Ammon's horn (tissue), 1 donor: Measurements from ENCODE around the gene DEAF1.

Experiments
- DNase-seq: peaks from one replicate; pipeline ENCODE4 v3.0.0-alpha.2; 2016; ENCODE audit warnings: low spot score

DEAF1 gene

DNA sequence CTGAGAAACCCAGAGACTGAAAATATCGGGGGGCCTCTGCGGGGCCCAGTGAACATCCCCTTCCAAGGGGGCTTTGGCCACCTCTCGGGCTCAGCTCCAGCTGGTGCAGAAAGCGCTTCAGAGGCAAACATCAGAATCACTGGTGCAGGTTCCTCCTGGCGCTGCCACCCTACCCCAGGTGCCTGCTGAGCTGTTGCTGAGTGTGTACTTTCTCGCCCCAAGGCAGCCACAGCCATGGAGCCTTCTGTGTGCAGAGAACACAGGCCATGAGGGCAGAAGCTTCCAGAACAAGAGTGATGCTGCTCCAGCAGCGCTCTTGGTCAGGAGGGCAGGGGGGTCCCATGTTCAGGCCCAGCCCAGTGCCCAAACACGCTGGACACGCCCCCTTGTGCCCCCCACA is 51.7 kb downstream of the DEAF1 start:
- no peak for DNase-seq

DNA sequence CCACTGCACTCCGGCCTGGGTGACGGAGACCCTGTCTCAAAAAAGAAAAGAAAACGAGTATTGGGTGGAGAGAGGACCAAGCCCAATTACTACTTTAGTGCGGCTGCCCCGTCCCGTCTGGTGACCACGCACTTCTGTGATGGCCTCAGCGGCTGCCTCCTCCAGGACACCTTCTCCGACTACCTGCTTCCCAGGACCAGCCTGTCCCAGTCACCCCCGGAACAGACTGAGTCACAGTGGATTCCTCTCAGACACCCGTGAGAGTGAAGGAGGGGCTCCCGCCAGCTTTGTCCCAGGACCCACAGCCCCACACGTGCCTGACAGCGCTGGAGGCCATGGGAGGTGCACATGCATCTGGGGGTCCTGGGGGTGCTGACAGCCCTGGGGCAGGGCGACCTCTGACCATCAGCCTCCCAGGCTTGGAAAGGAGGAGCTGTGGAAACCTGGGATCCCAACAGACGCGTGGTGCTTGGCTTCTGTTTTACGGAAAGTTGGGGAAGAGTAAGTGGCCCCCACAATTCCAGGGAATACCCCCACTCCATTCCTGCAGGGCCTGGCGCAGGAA is 53.1 kb downstream of the DEAF1 start:
- no peak for DNase-seq

- no peak for DNase-seq
These were observed 54.9 kb downstream of the DEAF1 start for GRCh38 chr11:640021-640706.

- no peak for DNase-seq
These were observed 55.6 kb downstream of the DEAF1 start for GRCh38 chr11:639332-639955.

DNA sequence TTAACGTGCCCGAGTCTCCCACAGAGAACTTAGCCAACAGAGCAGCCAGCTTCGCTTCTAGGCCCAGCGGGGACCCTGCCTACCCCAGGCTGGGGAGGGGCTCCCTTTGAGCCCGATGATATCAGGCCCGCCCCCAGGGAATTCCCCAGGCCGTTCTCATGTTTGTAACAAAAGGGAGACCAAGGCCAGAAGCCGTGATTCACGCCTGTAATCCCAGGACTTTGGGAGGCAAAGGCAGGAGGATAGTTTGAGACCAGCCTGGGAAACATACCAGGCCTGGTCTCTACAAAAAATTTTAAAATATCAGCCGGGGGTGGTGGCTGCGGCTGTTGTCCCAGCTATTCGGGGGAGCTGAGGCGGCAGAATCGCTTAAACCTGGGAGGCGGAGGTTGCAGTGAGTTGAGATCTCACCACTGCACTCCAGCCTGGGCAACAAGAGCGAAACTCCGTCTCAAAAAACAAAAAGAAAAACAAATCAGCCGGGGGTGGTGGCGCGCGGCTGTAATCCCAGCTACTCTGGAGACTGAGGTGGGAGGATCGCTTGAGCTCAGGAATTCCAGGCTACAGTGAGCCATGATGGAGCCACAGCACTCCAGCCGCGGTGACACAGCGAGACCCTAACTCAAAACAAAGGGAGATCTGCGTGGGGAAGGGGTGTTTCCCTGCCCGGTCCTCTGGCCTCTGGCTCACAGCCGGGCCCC is 56.2 kb downstream of the DEAF1 start:
- no peak for DNase-seq

DNA sequence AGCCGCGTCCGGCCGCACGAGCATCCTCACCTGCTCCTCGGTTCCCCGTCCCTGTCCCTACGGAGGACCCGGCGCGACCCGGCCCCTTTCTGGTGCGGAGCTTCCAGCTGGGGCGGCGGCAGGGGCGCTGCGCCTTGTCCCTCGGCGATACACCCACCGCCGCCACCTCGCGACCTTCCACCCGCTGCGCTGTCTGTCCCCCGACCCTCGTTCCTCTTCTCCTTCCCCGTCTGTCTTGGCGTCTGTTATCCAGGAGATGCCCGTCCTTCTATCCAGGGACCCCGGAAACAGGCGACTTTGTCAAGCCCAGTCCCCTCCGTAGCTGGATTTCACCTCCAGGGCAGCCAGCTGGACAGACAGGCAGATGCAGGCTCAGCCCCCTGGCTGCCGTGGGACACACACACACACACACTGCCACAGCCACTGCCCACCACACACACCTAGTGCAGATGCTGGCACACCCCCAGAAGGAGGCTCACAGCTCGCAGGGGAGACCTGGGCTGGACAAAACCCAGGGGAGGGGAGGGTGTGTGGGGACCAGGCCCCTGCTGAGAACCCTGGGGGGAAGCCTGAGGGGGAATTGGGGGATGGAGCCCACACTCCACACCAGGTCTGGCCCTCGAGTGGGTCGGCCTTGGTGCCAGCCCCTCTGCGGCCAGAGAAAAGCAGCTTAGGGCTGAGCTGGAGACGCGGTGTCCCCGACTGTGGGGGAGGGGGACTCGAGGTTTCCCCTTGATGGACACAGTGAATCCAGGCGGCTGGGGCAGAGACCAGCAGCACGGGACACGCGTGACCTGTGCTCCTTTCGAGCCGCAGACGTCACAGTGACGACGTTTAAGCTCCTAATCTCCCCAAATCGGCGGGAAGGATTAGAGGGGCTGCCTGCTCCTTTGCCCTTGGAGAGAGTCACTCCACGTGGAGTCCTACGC is 57.2 kb downstream of the DEAF1 start:
- DNase-seq: no peak

DNA sequence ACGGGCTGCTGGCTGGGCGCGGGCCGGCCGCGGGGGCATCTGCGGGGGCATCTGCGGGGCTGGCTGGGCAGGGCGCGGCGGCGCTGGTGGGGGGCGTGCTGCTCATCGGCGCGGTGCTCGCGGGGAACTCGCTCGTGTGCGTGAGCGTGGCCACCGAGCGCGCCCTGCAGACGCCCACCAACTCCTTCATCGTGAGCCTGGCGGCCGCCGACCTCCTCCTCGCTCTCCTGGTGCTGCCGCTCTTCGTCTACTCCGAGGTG is 57.8 kb downstream of the DEAF1 start:
- DNase-seq: no peak

DNA sequence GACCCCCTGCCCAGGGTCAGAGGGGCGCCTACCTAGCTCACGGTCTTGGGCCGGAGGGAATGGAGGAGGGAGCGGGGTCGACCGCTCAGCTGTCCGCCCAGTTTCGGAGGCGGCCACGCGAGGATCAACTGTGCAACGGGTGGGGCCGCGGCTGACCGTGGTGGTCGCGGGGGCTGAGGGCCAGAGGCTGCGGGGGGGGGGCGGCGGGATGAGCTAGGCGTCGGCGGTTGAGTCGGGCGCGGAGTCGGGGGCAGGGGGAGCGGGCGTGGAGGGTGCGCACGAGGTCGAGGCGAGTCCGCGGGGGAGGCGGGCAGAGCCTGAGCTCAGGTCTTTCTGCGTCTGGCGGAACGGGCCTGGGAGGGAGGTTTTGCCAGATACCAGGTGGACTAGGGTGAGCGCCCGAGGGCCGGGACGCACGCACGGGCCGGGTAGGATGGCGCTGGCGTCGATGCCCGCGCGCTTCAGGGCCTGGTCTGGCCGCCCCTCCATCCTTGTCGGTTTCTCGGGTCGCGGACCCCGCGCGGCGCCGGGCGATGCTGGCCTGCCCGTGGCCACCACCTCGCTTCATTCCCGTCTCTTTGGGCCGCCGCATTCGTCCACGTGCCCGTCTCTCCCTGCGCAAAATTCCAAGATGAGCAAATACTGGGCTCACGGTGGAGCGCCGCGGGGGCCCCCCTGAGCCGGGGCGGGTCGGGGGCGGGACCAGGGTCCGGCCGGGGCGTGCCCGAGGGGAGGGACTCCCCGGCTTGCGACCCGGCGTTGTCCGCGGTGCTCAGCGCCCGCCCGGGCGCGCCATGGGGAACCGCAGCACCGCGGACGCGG is 58.3 kb downstream of the DEAF1 start, which contains the start of gene DRD4:
Gene DRD4 (plus strand): TSS at position 759 of the 822 bp plus-strand sequence. CDS start 36 bp downstream, at position 795.
- DNase-seq: no peak

DNA sequence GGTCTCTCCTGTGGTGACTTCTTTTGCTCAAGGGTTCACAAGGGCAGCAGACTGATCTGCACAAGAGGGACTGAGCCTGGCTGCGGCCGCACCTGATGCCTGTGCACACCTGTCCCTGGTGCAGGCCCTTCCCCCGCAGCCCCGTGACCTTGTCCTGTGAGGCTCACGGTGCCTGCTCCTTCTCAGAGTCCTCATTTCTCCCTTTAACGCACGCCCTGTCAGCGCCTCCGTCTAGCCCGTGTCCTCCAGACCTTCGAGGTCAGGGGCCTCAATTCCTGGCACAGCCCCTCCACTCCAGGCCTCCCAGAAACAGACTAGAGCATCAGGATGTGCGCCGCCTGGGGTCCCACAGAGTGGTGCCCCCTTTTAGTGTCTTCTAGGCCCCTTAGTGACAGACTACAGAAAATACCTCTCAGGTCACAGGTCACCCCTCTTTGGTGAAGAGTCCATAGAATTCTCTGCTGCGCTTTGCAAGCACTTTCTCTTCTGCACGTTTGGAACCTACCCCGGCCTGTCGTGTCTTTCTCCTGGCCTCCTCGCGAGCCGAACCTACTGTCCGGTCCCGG is 59.0 kb downstream of the DEAF1 start:
- no peak for DNase-seq

DNA sequence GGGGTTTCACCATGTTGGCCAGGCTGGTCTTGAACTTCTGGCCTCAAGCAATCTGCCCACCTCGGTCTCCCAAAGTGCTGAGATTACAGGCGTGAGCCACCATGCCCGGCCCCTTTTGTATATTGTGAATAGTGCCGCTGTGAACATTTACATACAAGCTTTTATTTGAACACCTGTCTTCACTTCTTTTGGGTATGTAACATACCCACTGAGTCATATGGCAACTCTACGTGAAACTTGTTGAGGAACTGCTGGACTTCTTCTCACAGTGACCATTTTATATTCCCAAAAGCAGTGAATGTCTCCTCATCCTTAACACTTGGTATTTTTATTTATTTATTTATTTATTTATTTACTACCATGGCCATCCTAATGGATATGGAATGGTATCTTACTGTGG is 64.2 kb downstream of the DEAF1 start:
- DNase-seq: no peak

DNA sequence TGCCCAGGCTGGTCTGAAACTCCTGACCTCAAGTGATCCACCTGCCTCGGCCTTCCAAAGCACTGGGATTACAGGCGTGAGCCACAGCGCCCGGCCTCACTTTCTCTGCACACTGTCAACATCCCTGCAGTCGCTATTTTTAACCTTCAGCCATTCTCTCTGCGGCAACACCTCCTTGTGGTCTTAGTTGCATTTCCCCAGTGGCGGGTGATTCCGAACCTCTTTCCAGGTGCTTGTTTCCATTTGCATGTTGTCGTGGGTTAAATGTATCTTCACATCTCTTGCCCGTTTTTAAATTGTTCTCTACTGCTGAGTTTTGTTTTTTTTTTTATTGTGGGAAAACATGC is 65.8 kb downstream of the DEAF1 start:
- DNase-seq: no peak

GRCh38 chr11:628056-628455 is 67.0 kb downstream of the DEAF1 start:
- DNase-seq: no peak

DNA sequence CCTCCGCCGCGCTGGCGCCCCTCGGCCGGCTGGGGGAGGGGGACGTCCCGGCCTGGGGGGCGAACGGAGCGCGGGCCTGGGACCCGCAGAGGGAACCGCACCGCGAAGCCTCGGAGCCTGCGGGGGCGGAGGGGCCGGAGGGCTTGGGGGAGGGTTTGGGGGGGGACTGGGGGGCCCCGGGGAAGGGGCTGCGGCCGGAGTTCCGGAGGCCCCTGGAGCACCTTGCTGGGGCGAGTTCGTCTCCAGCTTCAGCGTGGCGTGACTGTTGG is 67.8 kb downstream of the DEAF1 start:
- no peak for DNase-seq

DNA sequence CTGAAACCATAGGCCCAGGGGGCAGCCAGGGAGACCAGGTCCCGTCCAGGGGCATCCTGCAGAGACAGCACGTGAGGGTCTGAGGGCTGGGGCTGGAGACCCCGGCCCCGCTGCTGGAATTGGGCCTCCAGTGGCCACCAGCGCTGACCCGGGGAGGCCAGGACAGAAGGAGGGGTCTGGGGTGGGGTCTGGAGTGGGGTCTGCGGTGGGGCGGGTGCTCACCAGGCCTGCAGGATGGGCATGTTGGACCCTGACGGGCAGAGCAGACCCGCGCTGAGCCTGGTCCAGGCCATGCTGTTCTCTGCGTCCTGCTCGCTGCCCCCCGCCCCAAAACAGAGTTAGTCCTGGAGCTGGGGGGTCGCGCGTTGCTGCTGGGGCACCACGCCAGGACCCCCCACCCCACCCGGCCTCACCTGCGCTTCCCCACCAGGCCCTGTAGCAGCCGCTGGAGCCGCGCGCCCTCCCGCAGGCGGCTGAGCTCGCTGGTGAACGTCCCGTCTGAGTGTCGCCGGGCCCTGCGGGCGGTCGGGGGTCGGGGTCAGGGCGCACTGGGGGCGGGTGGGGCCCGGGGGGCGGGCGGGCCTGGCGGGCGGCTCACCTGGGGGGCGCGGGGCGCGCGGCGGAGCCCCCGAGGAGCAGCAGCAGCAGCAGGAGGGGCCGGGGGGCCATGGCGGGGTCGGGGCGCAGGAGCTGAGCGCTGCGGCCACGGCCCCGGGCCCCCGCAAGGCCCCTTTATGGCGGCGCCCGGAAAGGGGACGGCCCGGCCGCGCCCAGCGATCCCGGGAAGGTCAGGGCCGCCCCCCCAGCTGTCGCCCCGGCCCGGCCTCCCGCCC is 68.3 kb downstream of the DEAF1 start, which contains the start of gene SCT:
Gene SCT (minus strand): TSS at position 707 of the 833 bp plus-strand sequence. CDS start 38 bp downstream, at position 669.
- no peak for DNase-seq

DNA sequence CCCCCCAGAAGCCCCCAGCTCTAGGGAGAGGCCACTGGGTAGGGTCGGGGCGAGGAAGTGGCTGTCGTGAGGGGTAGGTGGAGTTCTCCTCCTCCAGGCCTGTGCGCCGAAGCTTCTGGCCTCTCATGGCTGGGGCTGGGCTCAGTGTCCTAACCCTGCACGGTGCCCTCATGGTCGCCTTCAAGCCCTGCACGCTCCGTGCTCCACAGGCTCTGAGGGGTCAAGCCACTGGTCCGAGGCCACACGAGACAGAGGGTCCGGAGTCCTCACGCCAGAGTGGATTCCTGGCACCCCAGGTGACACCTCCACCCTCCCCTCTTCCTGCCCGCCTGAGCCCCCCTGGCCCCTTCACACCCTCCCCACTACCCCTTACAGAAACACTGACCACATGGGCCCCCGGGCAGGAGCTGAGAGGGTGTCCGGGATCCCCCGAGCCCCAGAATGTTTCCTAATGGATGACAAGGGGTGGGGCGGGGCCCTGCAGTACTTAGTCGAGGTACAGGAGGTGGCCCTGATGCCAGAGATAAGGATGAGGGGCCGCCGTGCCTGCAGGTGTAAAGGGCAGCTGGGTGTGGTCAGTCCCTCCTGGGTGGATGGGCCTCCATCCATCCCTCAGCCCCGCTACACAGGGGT is 69.3 kb downstream of the DEAF1 start:
- no peak for DNase-seq

- no peak for DNase-seq
These were observed 70.1 kb downstream of the DEAF1 start, which contains the start of gene CDHR5 for GRCh38 chr11:624705-625635. Gene CDHR5 (minus strand): TSS chr11:624955. CDS start chr11:624902, 53 bp downstream.

GRCh38 chr11:623999-624704 is 70.9 kb downstream of the DEAF1 start:
- no peak for DNase-seq

- no peak for DNase-seq
These were observed 71.6 kb downstream of the DEAF1 start for GRCh38 chr11:623349-623869.
